Neural crest cell (in vitro differentiated cells): ENCODE data around the gene DOCK4. TPM values are rescaled to one million over a fixed set of nuclear protein-coding genes. Genes with fewer than 3 reads are reported as not detected.

ENCODE experiments used
- DNase-seq: peaks from one replicate; pipeline ENCODE4 v3.0.0; 2021; ENCODE audit warnings: low read depth, mixed read lengths, low spot score
- H3K27ac Mint-ChIP-seq: one replicate; pipeline ENCODE4 v1.8.0; 2021; ENCODE audit warnings: mild to moderate bottlenecking, mixed read lengths; ENCODE audit not compliant: unreplicated experiment
- H3K27me3 Mint-ChIP-seq: 2 replicates; pipeline ENCODE4 v1.8.0; 2021; ENCODE audit warnings: low read depth, mild to moderate bottlenecking, mixed read lengths
- H3K36me3 Mint-ChIP-seq: 2 replicates; pipeline ENCODE4 v1.8.0; 2021; ENCODE audit warnings: low read depth, mild to moderate bottlenecking, mixed read lengths
- H3K4me1 Mint-ChIP-seq: 2 replicates; pipeline ENCODE4 v1.8.0; 2021; ENCODE audit warnings: mixed read lengths
- H3K4me3 Mint-ChIP-seq: one replicate; pipeline ENCODE4 v1.8.0; 2021; ENCODE audit warnings: mild to moderate bottlenecking, mixed read lengths
- H3K9me3 Mint-ChIP-seq: 2 replicates; pipeline ENCODE4 v1.8.0; 2021; ENCODE audit warnings: mixed read lengths
- total RNA-seq: library from RNA; stranded (reverse); gene quantifications from 2 replicates; pipeline ENCODE4 v1.2.1, GENCODE V29; 2021
- TF ChIP-seq, protein P1 (sequence below): fragments of 200-600 bp; sonication (generic); conservative IDR thresholded peaks from 2 replicates; pipeline ENCODE4 v1.5.0; 2021; ENCODE audit warnings: antibody characterized with exemption, mild to moderate bottlenecking

The DOCK4 gene
- total RNA-seq, 1 donor from 2014 or later: 15.3 TPM

DNA sequence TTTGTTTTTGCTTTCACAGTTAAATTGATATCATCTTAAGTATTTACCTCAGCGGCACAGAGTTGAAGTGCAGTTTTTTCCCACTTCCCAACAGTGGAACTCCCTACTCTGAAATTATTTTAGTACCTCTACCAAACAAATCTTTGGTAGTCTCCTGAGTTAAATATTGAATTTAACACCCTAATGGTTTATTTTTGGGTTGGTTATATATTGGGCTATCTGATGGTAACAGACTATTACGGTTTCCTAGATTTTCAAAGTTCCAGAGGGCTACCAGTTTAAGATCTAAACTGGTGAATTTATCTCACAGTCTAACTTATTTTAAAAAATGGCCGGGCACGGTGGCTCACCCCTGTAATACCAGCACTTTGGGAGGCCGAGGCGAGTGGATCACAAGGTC lies 1.6 kb upstream of the DOCK4 start:
- no peak overlapping the region for H3K27ac Mint-ChIP-seq

DNA sequence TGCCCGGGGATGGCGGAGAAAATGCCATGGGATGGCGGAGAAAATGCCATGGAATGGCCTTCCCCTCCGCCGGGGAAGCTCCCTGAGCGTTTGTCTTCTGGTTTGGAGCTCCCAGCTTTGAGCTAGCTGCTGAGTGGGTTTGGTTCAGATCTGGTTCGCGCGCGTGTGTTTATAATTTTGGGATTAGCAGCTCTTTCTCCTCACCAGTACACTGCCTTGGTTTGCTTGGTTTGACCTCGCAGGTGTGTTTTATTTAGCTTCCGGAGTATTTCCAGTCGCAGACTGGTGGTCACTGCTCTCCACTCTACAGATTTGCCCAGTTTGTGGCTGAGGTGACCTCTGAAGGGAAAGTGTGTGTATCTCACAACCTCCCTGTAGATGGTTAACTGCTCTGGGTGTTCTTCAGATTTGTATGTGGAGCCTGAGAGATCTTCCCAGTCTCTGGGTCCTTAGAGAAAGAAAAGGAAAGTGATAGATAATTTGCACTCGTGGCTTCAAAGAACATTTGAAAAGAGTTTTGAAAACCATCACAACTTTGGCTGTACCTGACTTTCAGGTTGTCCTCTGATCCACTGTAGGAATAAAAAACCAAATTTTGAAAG lies 893 bp upstream of the DOCK4 start:
- H3K27ac Mint-ChIP-seq: peak overlapping the region; percentile 97
- peak overlapping the region; percentile 96 for H3K4me3 Mint-ChIP-seq
- no peaks in the 10 kb centered on the region for H3K27me3 Mint-ChIP-seq
- H3K4me1 Mint-ChIP-seq: peaks cover 39% of the 10 kb centered on the region
- H3K36me3 Mint-ChIP-seq: no peaks in the 10 kb centered on the region
- H3K9me3 Mint-ChIP-seq: no peaks in the 10 kb centered on the region
- DNase-seq: no peak
- TF ChIP-seq, protein P1, sequence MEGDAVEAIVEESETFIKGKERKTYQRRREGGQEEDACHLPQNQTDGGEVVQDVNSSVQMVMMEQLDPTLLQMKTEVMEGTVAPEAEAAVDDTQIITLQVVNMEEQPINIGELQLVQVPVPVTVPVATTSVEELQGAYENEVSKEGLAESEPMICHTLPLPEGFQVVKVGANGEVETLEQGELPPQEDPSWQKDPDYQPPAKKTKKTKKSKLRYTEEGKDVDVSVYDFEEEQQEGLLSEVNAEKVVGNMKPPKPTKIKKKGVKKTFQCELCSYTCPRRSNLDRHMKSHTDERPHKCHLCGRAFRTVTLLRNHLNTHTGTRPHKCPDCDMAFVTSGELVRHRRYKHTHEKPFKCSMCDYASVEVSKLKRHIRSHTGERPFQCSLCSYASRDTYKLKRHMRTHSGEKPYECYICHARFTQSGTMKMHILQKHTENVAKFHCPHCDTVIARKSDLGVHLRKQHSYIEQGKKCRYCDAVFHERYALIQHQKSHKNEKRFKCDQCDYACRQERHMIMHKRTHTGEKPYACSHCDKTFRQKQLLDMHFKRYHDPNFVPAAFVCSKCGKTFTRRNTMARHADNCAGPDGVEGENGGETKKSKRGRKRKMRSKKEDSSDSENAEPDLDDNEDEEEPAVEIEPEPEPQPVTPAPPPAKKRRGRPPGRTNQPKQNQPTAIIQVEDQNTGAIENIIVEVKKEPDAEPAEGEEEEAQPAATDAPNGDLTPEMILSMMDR: no peak

More for the DNA sequence above, 1.6 kb upstream of the DOCK4 start:
- TF ChIP-seq, protein P1: no peak
- H3K36me3 Mint-ChIP-seq: peaks cover 2% of the 10 kb centered on the region
- peaks cover 41% of the 10 kb centered on the region for H3K4me1 Mint-ChIP-seq
- no peaks in the 10 kb centered on the region for H3K9me3 Mint-ChIP-seq
- no peak for DNase-seq
- no peaks in the 10 kb centered on the region for H3K27me3 Mint-ChIP-seq
- H3K4me3 Mint-ChIP-seq: peak overlapping the region; percentile 96

DNA sequence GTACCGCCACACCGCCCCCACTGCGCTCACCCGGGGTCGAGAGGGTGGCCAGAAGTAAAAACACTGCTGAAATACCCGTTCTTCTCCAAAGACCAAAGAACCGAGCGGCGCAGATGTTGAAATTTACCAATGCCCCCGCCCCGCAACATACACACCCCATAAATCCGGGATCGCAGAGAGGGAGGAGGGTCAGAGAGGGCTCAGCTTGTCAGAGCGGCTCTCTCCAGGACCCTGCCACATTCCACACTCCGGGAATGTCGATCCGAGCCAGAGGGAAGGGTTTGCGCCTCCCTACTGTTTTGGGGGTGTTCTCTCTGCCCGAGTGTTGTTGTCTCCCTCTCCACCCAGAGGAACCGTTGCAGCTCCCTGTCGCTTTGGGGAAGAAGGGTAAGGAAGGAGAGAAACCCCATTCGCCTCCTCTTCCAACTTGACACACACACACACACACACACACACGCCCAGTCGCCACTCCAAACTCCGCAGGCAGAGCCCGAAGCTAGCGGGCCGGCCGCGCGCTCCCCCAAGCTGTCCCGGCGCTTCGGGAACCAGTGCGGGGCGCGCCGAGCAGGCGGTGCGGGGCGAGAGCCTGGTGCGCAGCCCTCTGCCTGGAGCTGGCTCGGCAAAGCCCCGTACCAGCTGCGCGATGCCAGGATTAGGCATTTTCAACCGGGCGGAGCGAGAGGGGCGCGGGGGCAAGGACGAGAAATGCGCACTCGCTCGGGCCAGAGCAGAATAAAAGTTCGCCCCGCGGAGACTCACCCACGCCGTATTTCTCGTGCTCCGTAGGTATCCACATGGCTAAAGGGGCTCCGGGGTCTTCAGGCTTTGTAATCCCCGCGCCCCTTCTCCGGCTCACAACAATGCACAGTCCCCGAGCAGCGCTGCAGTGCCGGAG lies 609 bp downstream of the DOCK4 start:
- Mint-ChIP-seq H3K9me3 (no peaks in the 10 kb centered on the region), H3K27me3 (no peaks in the 10 kb centered on the region), H3K27ac (peak overlapping the region; percentile 81), H3K4me3 (peak overlapping the region; percentile 96), H3K36me3 (no peaks in the 10 kb centered on the region), H3K4me1 (peaks cover 39% of the 10 kb centered on the region)
- peak; percentile 55 for DNase-seq
- TF ChIP-seq, protein P1: no peak

DNA sequence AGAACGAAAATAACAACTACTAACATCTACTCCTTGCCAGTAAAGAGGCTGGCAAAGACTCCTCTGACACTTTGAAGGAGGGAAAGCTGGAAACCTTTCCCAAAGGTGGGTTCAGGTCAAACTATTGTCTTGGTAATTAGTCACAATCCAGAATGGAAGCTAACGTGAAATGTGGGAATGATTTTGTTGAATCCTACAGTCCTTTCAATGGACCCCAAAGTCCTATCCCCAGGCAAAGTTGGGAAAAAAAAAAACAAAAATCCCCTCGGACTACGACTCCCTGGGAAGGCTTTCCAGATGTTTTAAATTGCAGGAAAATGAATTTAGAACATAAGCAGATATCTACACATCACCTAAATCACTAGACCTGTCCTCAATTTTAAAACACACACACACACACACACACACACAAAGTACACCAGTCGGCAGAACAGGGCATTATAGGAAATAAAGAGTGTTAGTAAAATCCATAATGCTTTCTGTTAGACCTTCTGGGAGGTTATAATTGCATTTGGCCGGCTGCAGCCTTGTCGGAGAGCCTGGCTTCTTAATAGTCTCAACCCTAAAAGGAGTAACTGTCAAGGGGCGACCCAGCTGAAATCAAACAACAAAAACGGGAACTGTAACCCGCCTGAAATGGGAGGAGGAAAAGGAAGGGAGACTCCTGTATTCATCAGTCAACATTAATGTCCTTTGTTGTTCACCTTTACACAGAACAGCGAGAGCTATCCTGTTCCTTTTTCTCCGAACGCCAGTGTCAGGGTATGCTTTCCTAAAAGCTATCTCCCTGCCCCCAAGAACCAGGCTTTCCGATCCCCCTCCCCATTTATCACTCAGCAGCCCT lies 1.5 kb downstream of the DOCK4 start:
- peaks cover 39% of the 10 kb centered on the region for H3K4me1 Mint-ChIP-seq

DNA sequence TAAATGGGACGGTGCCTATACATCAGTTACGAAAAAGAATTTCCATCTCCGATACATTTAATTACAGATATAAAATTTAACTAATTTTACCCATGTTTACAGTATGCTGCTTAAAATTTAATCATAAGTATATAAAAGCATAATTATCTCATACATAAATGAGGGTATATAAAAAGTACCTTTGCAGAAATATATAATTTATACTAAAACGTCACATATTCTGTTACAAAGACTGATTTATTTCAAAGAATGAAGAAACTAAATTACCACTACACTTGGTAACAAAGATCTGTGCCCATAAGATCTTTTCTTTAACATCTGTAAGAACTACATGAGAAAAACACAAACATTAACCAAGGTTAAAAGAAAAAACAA lies 2.8 kb downstream of the DOCK4 start:
- no peaks in the 10 kb centered on the region for H3K9me3 Mint-ChIP-seq
- H3K4me3 Mint-ChIP-seq: peak overlapping the region; percentile 96
- H3K27ac Mint-ChIP-seq: no peak overlapping the region
- no peak for DNase-seq
- H3K36me3 Mint-ChIP-seq: no peaks in the 10 kb centered on the region
- TF ChIP-seq, protein P1: no peak
- H3K27me3 Mint-ChIP-seq: no peaks in the 10 kb centered on the region
- H3K4me1 Mint-ChIP-seq: peaks cover 39% of the 10 kb centered on the region

More for the DNA sequence above, 1.5 kb downstream of the DOCK4 start:
- H3K27me3 Mint-ChIP-seq: no peaks in the 10 kb centered on the region
- TF ChIP-seq, protein P1: no peak
- peak overlapping the region; percentile 96 for H3K4me3 Mint-ChIP-seq
- H3K36me3 Mint-ChIP-seq: no peaks in the 10 kb centered on the region
- no peak for DNase-seq
- peak overlapping the region; percentile 81 for H3K27ac Mint-ChIP-seq
- no peaks in the 10 kb centered on the region for H3K9me3 Mint-ChIP-seq
